Fibroblast of skin of right biceps (primary cell): ENCODE data around the gene PIPOX.

Source experiments
- DNase-seq: peaks from one replicate; pipeline ENCODE4 v3.0.0-alpha.2; 2013

Gene PIPOX

DNA sequence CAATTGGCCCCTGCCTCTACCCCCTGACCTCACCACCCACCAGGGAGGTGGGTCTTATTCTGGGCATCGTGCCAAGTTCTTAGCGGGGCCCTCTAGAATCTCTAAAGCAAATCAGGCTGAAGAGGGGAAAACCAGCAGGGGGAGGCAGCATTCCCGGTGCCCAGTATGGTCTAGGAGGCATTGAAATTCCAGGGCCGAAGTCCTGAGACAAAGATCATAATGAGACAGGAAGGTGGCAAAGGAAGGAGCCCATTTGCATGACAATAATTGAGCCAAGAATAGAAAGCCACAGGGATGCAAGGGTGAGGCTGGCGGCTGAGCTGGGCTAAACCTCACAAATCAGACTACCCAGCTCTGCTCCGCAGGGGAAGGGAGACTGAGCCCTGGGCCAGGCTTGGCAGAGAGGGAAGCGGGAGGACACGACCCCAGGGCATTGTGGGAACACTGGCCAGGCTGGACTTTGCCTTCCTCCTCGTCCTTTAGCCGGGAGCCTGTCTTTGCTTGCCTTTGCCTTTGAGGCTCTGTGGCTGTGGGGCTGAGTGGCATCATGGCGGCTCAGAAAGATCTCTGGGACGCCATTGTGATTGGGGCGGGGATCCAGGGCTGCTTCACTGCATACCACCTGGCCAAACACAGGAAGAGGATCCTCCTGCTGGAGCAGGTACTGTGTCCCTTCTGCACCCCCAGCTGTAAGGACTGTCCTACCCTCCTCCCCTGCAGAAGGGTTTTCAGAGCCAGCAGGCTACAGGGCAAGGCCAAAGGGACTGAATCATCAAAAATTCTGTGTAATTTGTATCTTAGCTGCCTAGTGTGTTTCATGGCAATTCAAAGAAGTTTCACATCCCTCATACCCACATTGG lies at the start of gene PIPOX:
Gene PIPOX, plus strand, starts transcription at position 463 of the 860 bp plus-strand sequence. Its CDS starts 85 bp downstream, at position 548.
- DNase-seq, result peak; percentile 39

DNA sequence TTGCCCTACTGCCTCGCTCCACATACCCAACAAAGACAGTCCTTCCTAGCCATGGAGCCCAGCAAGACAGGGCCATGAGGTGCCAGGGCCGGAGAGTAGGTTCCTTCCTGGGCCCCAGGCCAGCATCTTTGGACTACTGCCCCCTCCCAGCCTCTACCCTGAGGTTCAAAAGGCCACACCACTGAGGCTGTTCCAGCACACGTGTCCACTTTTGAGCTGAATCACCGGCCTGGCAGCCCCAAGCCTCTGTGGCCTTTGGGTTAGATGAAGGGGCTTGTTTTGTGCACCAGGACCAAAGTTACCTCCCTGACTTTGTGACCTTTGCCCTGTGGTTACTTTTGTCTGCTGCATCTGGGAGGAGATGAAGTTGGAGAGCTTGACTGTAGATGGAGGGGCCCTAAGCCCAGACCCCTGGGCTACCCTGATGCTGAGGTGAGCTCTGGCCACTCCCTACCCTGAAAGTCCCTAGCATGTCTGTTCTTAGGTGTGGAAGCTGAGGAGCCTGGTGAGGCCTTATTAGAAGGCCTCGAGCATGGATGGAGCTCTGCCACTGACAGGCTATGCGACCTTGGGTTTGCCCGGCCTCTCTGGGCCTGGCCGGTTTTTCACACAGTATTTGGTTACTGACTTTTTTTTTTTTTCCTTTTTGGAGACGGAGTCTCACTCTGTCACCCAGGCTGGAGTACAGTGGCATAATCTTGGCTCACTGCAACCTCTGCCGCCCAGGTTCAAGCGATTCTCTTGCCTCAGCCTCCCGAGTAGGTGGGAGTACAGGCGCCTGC lies 49.1 kb upstream of the PIPOX start:
- DNase-seq, result no peak

DNA sequence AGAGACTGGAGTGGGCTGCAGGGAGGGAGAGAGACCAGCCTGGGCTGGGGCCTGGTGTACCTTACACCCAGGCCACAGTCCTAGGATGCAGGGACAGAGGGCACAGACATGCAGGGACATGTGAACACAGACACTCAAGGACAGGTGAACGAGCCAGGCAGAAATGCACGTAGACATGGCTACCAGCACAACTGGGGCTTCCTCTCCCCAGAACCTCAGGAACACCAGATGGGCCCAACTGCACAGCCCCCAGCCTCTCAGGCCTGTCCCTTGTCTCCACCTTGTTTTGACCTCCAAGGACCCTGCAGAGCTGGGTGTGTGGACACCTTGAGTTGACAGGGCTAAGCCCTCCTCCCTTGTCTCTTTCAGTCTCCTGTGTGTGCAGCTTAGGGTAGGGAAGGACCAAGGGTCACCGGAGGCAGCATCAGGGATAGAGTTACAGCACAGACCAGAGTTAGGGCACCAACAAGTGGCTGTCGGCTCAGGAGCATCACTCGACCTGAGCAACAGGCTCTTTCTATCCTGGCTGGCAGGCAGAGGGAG lies 46.3 kb upstream of the PIPOX start:
- no peak for DNase-seq

DNA sequence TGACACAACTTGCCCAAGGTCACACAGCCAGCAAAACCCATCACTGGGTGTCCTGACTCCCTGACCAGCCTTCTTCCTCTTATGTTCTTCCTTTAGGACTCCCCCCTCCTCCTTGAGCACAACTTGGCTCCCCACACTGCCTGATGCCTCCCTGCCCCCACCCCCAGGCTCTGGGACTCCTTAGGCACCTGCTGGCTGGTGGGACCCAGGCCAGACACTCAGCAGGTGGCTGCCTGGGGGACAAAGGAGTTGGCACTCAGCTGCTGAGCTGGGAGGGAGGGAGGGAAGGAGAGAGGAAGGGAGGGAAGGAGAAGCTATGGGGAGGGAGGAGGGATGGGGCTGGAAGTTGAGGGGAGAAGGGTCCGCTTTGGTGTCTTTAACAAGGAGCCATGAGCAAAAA lies 45.1 kb upstream of the PIPOX start:
- no peak for DNase-seq

DNA sequence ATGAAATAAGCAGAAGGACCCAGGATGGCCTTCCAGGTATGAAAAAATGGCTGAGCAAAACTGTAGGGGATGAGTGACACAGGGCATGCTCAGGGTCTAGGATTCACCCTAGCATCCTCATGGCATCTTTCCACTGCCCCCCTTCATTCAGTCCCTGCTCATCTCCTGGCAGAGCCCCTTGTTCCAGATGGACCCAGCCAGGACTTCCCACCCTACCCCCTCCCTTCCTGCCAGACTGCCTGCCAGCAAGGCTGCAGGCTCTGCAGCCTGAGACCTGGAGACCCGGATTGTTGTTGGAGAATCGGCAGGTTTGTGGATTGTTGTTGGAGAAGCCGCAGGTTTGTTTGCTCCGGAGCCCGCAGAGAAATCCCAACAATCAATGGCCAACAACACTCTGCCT lies 43.7 kb upstream of the PIPOX start:
- no peak for DNase-seq

DNA sequence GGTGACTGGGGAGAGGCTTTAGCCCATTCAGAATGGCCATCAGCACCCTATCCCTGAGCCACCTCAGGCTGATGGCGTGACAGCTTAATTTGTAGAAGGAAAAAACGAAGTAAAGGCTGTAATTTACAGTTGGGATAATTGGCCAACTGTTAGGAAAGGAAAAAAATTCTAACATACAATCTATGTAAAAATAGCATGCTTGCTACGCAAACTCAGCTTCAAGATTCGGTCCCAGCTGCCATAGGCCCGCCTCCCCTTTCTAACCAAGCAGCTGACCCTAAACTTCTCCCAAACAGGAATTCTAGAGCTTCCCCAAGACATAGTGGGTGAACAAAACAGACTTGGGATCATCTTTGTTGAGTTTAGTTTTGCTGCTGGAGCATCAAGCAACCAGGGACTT lies 42.0 kb upstream of the PIPOX start:
- DNase-seq, result no peak

GRCh38 chr17:29002811-29003210 lies 40.1 kb upstream of the PIPOX start:
- DNase-seq, result no peak

- no peak for DNase-seq
Observed at GRCh38 chr17:29003289-29003688, 39.7 kb upstream of the PIPOX start.

DNA sequence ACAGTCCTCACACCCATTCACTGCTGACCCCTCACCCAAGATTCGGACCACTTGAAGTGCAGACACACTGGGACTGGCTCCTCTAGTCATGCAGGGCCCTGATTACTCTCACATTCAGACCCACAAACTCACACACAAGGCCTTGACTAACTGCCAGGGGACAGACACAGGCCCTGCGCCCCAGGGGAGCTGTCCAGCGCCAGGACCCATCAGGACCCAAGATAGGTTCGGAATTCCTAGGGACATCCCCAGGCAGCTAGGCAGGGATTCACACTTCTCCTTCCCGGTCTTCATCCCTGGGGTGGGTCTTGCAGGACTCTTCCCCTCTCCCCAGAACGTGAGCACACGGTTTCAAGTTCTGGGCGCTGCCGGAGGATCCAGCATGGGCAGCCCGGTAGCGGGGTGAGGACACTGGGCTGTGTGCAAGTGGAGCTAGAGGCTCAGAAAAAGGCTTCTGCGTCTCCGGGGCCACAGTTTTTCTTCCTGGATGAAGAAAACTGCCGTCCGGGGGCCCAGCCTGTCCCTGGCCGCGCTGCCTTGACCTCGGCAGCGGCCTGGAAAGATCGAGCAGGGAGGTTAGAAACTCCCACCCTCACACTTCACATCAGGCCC lies 38.8 kb upstream of the PIPOX start:
- DNase-seq, result peak; percentile 33

- DNase-seq, result peak; percentile 69
Observed at GRCh38 chr17:29005936-29006511, 36.9 kb upstream of the PIPOX start, which contains the start of gene SEZ6. SEZ6 (minus strand) TSS chr17:29006033; CDS start chr17:29005869, 164 bp downstream.

- DNase-seq, result no peak
Observed at GRCh38 chr17:29007456-29007855, 35.5 kb upstream of the PIPOX start.

- DNase-seq, result peak; percentile 47
Observed at GRCh38 chr17:29007860-29008455, 35.0 kb upstream of the PIPOX start.

- no peak for DNase-seq
Observed at GRCh38 chr17:29008591-29008990, 34.4 kb upstream of the PIPOX start.

DNA sequence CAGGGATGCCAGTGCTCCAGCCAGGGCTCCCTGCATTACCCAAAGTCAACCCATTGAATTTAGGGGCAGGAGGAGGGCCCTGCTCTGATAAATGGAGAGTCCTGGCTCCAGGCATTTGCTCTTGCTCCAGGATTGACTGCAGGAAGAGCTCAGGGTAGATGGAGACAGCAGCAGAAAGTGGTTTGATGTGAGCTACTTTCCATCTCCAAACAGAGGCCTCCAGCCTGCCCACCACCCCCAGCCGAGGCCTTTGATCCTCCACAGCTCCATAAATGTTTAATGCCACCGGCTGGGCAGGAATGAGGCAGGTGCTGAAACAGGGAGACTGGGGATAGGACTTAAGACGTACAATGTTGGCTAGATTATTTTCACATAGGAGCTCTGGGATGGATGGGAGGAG lies 32.8 kb upstream of the PIPOX start:
- DNase-seq, result no peak

- no peak for DNase-seq
Observed at GRCh38 chr17:29010586-29010985, 32.4 kb upstream of the PIPOX start.

DNA sequence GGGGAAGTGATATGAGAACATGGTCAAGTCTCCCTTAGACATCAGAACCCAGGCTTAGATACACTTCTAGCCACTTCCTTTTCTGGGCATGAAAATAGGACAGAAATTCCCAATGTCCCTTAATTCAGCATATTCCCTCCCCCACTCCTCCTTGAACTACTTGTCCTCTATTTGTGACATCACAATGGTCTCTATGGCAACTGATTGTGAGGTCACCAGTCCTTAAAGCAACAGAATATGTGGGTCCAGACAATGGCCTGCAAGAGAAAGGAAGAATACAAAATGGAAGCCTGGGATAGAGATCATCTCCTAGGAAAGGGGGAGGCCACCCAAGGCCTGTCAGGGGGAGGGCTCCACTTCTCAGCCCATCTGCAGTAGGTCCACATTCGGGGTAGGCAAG lies 30.4 kb upstream of the PIPOX start:
- no peak for DNase-seq

DNA sequence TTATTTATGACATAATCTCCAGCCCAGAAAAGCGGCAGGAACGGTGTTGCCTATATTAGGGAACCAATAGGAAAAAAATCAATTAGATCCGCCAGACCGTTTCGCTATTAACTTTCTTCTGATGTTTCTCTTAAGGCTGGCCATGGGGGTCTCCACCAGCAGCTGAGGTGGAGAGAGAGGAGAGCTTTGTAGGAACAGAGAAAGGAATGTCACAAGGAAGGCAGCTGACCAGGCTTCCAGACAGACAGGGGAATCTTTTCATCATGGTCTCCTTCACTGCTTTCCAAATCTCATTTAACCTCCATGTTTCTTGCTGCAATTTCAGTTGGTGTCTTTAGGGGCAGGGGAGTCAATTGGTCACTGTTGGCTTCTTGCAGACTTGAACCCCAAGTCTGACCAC lies 28.2 kb upstream of the PIPOX start:
- DNase-seq, result no peak

GRCh38 chr17:29016345-29017210 lies 26.4 kb upstream of the PIPOX start:
- no peak for DNase-seq

DNA sequence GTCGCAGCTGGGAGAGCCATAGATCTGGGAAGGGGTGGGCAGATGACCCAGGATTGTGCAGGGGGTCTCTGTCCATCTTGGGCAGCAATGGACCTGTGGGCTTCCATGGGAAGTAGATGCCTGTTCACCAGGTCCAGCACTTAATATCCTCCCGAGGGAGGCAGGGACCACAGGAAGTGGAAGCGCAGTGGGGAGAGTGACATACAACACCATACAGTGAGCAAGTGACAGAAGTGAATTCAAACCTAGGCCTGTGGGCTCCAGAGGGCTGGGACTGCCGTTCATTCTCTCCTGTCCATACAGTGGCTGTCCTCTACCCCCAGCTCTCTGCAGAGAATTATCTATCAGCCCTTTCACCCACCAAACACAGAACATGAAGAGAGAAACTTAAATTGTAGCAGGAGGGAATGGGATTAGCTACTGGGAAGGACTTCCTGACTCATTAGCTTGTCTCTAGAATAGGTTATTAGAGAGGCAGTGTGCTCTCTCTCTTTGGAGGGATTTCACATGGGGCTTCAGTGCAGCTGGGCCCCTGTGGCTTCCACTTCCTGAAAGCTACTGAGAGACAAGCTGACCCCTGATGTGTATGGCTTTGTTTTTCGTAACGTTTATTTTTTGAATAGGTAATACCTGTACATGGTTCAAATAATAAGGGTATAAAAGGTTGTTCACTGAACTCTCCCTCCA lies 24.0 kb upstream of the PIPOX start:
- no peak for DNase-seq

DNA sequence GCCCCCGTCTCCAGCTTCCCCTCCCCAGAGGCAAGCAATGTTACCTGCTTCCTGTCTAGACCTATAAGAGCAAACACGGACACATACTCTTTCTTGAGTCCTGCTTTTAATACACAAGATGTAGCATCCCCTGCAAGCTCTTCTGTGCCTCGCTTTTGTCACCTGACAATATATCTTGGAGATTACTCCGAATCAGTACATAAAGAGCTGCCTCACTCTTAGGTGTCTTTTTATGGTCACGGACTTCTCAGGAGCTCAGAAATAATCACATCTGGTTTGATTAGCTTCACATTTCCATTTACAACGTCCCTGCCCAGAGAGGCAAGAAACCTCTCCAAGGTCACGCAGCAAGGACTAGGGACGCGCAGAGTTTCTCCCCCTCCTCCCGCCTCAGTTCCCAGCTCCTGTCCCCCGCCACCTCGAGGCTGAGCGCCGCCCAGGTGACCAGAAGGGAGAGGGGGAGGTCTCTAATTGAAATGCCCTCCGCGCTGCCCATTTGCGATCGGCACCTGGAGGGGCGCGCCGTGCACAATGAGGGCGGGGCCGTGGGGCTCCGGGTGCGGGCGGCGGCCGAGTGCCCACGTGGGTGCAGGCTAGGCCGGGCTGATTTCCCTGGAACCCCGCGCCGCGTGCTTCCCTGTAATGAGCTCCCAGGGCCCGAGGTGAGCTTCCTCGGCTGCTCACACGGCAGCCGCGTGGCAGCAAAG lies 23.3 kb upstream of the PIPOX start:
- DNase-seq, result no peak
